Naive thymus-derived CD8-positive, alpha-beta T cell (primary cell): ENCODE results near the gene ADGB. TPM values are rescaled to one million over a fixed set of nuclear protein-coding genes. Genes with fewer than 3 reads are reported as not detected.
"Not testable (repeated sequence)": the region's sequence is repeated elsewhere in the genome, so short reads cannot be mapped to it uniquely, and the experiment has no call there.

Source experiments
- ATAC-seq, 2 donors: fragments of 150-1000 bp; cut with Tn5 transposase in 1 of 2; sonication (Bioruptor Pico), chemical (Tn5 transposase) in 1 of 2; 1 replicate in 1 of 2; 2 replicates in 1 of 2; pipeline ENCODE4 v1.10.0; 2021; ENCODE audit warnings: mild to moderate bottlenecking in 2 of 2, moderate library complexity in 2 of 2
- POLR2A ChIA-PET: fragments of 350-600 bp; sonication (Branson Sonifier 250); formaldehyde crosslinking; loops from one replicate; lab custom pipeline; 2021; ENCODE audit warnings: antibody characterized with exemption; lab: Charles Lee
- DNase-seq, 10 donors: peaks; one replicate each; pipeline versions ENCODE4 v3.0.0 to v3.0.0-alpha.2; 2020 to 2022
- H3K27ac Mint-ChIP-seq, 10 donors: one replicate each; pipeline ENCODE4 v1.8.0; 2020 to 2022; ENCODE audit warnings: mild to moderate bottlenecking in 10 of 10, mixed read lengths in 10 of 10, moderate library complexity in 4 of 10, inconsistent platforms in 1 of 10
- H3K27me3 Mint-ChIP-seq, 5 donors: one replicate each; pipeline ENCODE4 v1.8.0; 2021 to 2022; ENCODE audit warnings: mixed read lengths in 5 of 5
- H3K36me3 Mint-ChIP-seq, 3 donors: one replicate each; pipeline ENCODE4 v1.8.0; 2020 to 2022; ENCODE audit warnings: mixed read lengths in 3 of 3, mild to moderate bottlenecking in 2 of 3, inconsistent platforms in 1 of 3
- H3K4me1 Mint-ChIP-seq, 4 donors: one replicate each; pipeline ENCODE4 v1.8.0; 2021 to 2022; ENCODE audit warnings: mixed read lengths in 4 of 4
- H3K4me3 Mint-ChIP-seq, 10 donors: one replicate each; pipeline ENCODE4 v1.8.0; 2020 to 2022; ENCODE audit warnings: mild to moderate bottlenecking in 10 of 10, mixed read lengths in 10 of 10, moderate library complexity in 6 of 10, inconsistent platforms in 1 of 10
- H3K9me3 Mint-ChIP-seq, 9 donors: one replicate each; pipeline ENCODE4 v1.8.0; 2020 to 2022; ENCODE audit warnings: mixed read lengths in 9 of 9, mild to moderate bottlenecking in 3 of 9, inconsistent platforms in 1 of 9, moderate library complexity in 1 of 9
- polyA plus RNA-seq, 3 donors: library from polyadenylated mRNA; unstranded; fragments of 300-500 nt; fragmentation: Illumina TruSeq; gene quantifications; one replicate each; pipeline ENCODE4 v1.2.3, GENCODE V29; 2021
- total RNA-seq, 8 experiments: library from RNA in 2 of 8; stranded (reverse) in 2 of 8; gene quantifications; one replicate each; pipeline ENCODE4 v1.2.3 and lab custom pipeline; 2021 to 2026

Gene ADGB
- total and polyA plus RNA-seq, 5 experiments from 2014 or later = not detected

DNA sequence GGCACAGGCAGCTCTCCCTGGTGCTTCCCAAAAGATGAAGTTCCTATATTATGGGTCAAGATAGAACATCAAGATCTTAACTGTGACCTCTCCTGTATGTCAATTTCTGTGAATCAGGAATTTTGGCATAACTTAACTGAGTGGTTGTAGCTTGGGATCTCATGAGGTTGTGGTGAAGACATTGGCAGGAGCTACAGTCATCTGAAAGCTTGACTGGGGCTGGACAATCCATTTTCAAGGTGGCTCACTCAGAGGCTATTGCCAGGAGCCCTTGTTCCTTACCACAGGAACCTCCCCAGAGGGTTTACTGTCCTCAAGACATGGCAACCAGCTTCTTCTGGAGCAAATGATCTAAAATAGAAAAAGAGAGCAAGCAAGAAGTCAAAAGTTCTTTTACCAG, 252.2 kb downstream of the ADGB start:
- Mint-ChIP-seq H3K9me3 (peaks cover 0 to under 1% (median 0%) of the 10 kb centered on the region in 9 donors), H3K4me3 (no peak overlapping the region), H3K27ac (no peak overlapping the region), H3K4me1 (no peaks in the 10 kb centered on the region), H3K27me3 (peaks cover 0 to 3% (median 2%) of the 10 kb centered on the region in 5 donors), H3K36me3 (no peaks in the 10 kb centered on the region)
- ATAC-seq = no peak
- DNase-seq = no peak
- POLR2A ChIA-PET = no interaction called here

DNA sequence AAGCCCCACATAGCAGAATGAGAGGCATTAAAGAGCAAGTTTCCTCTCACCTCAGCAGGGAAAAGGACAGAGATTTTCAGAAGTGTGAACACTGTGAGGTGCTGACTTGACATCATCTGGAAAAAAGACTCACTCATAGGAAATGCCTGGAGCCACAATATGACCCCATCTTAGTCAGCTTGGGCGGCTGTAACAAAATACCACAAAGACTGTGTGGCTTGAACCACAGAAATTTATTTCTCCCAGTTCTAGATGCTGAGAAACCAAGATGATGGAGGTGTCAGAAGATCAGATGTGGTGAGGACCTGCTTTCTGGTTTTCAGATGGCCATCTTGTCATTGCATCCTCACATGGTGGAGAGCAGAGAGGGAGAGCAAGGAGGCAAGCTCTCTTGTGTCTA, 253.1 kb downstream of the ADGB start:
- Mint-ChIP-seq H3K36me3 (no peaks in the 10 kb centered on the region), H3K27ac (no peak overlapping the region), H3K4me3 (no peak overlapping the region), H3K27me3 (peaks cover 0 to 3% (median 2%) of the 10 kb centered on the region in 5 donors), H3K4me1 (no peaks in the 10 kb centered on the region), H3K9me3 (no peaks in the 10 kb centered on the region)
- POLR2A ChIA-PET = no interaction called here
- DNase-seq (no peak), ATAC-seq (no peak)

DNA sequence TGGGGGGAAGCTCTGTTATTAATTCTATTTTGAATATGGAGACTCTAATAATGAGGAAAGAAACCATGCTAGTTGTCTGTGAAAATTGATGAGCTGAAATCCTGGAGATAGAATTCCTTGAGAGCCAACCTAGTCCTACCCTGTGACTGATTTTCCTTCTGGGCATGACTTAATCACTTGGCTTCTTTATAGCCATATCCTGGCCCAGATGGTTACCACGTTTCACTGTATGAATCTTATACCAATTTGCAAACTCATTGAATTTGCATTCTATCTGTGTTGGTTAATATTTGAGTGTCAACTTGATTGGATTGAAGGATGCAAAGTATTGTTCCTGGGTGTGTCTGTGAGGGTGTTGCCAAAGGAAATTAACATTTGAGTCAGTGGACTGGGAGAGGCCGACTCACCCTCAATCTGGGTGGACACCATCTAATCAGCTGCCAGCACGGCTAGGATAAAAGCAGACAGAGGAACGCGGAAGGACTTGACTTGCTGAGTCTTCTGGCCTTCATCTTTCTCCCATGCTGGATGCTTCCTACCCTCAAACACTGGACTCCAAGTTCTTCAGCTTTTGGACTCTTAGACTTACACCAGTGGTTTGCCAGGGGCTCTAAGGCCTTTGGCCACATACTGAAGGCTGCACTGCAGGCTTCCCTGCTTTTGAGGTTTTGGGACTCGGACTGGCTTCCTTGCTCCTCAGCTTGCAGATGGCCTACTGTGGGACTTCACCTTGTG, 255.9 kb downstream of the ADGB start:
- H3K9me3 Mint-ChIP-seq, ATAC-seq, H3K27me3 Mint-ChIP-seq, H3K4me3 Mint-ChIP-seq, POLR2A ChIA-PET, H3K4me1 Mint-ChIP-seq, H3K27ac Mint-ChIP-seq, H3K36me3 Mint-ChIP-seq, DNase-seq: not testable (repeated sequence)

DNA sequence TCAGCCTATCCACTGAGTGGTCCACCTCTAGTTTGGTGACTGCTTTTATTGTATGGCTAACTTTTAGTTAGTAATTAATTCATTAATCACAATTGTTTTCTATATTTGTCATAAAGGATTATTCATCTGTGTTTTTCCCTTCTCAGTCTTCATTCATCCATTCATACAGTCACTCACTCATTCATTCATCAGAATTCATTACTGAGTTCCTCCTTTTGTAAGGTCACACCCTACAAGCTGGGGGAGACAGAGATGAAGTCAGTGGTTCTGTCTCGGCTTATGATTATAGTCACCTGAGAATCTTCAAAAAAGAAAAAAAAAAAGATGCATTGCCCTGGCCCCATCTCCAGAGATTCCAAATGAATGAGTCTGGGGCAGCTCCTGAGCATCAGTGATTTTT, 257.1 kb downstream of the ADGB start:
- Mint-ChIP-seq H3K9me3 (peaks cover 0 to 5% (median 0%) of the 10 kb centered on the region in 9 donors), H3K4me3 (no peak overlapping the region), H3K36me3 (no peaks in the 10 kb centered on the region), H3K27me3 (peaks cover 0 to 2% (median 0%) of the 10 kb centered on the region in 5 donors), H3K4me1 (peaks cover 0 to 5% (median 2%) of the 10 kb centered on the region in 4 donors), H3K27ac (peak overlapping the region in 1 of 10 donors; percentile 26)
- DNase-seq (no peak), ATAC-seq (no peak)
- POLR2A ChIA-PET = no interaction called here

DNA sequence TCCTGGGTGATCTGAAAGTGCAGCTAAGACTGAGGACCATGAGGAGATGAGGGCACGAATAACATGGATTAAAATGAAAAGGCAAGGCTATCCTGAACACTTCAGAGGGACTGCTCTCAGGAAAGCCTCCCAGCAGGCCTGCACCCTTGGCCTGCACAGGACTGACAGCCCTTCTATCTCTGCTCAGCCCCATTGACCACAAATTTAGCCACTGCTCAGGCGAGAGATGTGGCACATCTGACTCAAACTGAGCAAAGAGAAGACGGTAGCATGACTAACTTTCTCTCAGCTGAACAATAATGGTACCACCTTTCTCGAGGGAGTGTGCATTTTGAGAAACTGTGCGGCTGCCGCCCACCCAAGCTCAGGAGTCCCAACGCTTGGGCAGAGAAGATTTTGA, 257.5 kb downstream of the ADGB start:
- no peak overlapping the region for H3K27ac Mint-ChIP-seq
- DNase-seq (no peak), ATAC-seq (no peak)
- H3K9me3 Mint-ChIP-seq = peaks cover 0 to 5% (median 0%) of the 10 kb centered on the region in 9 donors
- POLR2A ChIA-PET = no interaction called here
- H3K27me3 Mint-ChIP-seq = peaks cover 0 to 2% (median 0%) of the 10 kb centered on the region in 5 donors
- peaks cover 0 to 5% (median 2%) of the 10 kb centered on the region in 4 donors for H3K4me1 Mint-ChIP-seq
- no peak overlapping the region for H3K4me3 Mint-ChIP-seq
- no peaks in the 10 kb centered on the region for H3K36me3 Mint-ChIP-seq

DNA sequence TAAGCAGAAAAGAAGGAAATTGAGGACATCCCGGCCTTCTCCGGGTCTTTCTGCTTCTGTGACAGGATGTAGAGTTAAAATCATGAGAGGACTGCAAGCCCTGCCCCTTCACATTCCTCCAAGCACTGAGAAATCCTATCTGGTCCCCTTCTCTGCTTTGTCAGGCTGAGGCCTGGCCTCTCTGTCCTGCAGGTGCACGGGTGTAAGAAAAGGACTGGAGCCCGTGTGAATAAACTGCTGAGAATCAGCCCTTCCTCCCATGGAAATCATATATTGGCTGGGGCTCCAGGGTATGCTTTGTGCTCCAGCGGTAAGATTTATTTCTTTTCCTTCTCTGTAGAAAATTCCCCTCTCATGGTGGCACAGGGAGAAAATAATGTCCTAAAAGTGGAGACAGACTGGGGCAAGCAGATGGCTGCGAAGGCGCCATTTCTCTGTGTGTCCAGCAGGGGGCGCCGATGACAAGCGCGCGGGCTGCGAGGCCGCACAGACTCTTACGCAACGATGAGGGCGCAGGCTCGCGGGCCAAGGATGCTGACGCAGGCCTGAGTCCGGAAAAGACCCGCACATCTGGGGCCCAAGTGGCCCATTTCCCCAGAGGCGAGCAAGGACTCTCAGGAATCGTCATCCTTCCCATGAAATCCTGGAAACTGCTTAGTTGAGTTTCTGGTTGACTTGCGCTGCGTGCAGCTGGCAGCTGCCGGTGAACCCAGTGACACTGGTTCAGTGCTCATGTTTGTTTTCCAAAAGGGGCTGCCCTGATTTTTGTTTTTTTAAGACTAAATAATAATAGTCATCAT, 258.6 kb downstream of the ADGB start:
- Mint-ChIP-seq H3K4me1 (peaks cover 0 to 5% (median 2%) of the 10 kb centered on the region in 4 donors), H3K4me3 (peak overlapping the region in 8 of 10 donors; percentile 15 to 70 (median 42)), H3K27me3 (peaks cover 0 to 2% (median 0%) of the 10 kb centered on the region in 5 donors), H3K9me3 (peaks cover 0 to 5% (median 0%) of the 10 kb centered on the region in 9 donors), H3K36me3 (no peaks in the 10 kb centered on the region), H3K27ac (peak overlapping the region in 3 of 10 donors; percentile 11 to 72 (median 53))
- POLR2A ChIA-PET = no interaction called here
- DNase-seq (peak; percentile 26 to 75 (median 70)), ATAC-seq (peak; percentile 89 to 98)

DNA sequence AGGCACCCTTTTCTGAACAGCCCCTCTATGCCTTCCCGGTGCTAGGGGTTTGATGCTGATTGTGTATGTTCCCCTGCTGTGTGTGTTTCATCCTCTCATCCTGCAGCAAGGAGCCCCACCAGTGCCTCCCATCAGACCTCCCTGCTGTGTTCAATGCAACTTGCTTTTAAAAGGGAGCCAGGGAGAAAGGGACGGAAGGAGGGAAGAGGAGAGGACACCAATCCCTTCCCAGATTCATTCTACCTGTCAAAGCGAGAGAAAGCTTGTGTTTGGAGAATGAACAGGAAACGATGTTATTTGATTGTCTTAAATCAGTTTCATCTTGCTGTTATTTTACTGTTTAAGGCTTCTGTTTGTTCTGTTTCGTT, 259.2 kb downstream of the ADGB start:
- peaks cover 0 to 5% (median 0%) of the 10 kb centered on the region in 9 donors for H3K9me3 Mint-ChIP-seq
- ATAC-seq (peak; percentile 32 to 41), DNase-seq (no peak)
- POLR2A ChIA-PET = no interaction called here
- H3K36me3 Mint-ChIP-seq = no peaks in the 10 kb centered on the region
- peaks cover 0 to 5% (median 2%) of the 10 kb centered on the region in 4 donors for H3K4me1 Mint-ChIP-seq
- peak overlapping the region in 9 of 10 donors; percentile 20 to 70 (median 42) for H3K4me3 Mint-ChIP-seq
- peaks cover 0 to 2% (median 0%) of the 10 kb centered on the region in 5 donors for H3K27me3 Mint-ChIP-seq
- peak overlapping the region in 5 of 10 donors; percentile 7 to 72 (median 43) for H3K27ac Mint-ChIP-seq

DNA sequence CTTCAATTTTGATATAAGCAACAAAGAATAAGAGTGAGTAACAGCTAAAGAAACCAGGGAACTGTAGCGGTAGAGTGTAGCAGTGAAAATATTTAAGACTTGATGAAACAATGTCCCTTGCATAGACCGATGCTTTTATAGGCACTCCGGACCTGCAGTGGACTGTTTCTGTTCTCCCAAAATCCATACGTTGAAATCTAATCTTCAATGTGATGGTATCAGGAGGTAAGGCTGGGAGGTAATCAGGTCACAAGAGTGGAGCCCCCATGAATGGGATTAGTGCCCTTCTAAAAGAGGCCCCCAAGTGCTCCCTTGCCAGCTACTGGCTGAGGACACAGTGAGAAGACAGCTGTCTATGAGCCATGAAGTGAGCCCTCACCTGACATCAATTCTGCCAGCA, 260.4 kb downstream of the ADGB start:
- ATAC-seq = no peak
- Mint-ChIP-seq H3K36me3 (no peaks in the 10 kb centered on the region), H3K4me3 (no peak overlapping the region), H3K4me1 (peaks cover 0 to 5% (median 2%) of the 10 kb centered on the region in 4 donors), H3K27me3 (peaks cover 0 to 2% (median 0%) of the 10 kb centered on the region in 5 donors), H3K27ac (no peak overlapping the region), H3K9me3 (peaks cover 0 to 5% (median 0%) of the 10 kb centered on the region in 9 donors)
- POLR2A ChIA-PET = no interaction called here
- no peak for DNase-seq

DNA sequence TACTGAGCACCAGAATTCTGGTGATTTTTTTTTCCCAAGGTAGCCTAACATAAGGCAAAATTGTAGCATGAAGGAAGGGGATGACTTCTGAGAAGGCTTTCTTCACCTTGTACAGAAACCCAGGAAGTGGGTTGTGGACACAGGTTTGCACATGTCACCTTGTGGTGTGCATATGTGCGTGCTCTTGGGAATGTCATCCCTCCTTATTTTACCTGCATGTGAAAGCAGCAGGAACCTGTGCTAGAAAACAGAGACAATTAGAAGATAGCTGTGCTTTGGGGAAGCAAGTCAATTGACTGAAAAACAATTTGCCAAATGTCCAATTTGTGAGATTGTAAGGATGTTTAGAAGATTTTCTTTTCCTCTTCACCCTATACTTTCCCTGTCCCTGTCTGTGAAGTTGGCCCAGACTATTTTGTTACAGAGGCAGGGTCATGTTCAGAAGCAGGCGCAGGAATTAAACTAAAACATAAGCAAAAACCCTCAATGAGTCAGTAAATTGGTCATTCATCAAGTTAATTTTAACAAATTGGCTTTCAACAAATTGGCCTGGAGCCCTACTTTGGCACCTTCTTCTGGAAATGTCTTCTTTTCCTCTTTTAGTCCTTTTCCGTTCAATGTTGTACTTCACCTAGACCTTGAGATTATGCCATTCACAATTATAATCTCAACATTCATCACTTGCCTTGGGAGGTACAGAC, 261.2 kb downstream of the ADGB start:
- peaks cover 0 to 5% (median 0%) of the 10 kb centered on the region in 9 donors for H3K9me3 Mint-ChIP-seq
- H3K27me3 Mint-ChIP-seq = peaks cover 0 to 2% (median 0%) of the 10 kb centered on the region in 5 donors
- H3K36me3 Mint-ChIP-seq = no peaks in the 10 kb centered on the region
- POLR2A ChIA-PET = no interaction called here
- peaks cover 0 to 5% (median 2%) of the 10 kb centered on the region in 4 donors for H3K4me1 Mint-ChIP-seq
- H3K27ac Mint-ChIP-seq = no peak overlapping the region
- H3K4me3 Mint-ChIP-seq = no peak overlapping the region
- DNase-seq (no peak), ATAC-seq (no peak)

DNA sequence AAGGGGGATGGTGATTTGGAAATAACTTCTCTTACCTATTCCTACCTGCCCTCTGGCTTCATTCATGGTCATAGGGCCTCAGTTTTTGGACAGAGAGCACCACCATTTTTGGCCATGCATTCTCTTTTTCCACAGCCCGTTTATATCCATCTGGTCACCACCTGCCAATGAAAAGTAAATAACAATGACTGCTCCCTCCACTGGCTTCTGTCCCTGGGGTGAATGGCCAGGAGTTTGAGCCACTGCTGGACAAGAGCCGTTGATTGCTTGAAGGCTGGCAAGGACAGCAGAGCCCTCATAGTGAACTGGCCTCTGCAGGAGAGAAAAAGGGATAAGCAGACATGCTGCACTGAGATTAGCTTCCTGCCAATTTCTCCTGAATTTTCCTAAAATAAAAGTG, 261.8 kb downstream of the ADGB start:
- no peak overlapping the region for H3K27ac Mint-ChIP-seq
- POLR2A ChIA-PET = no interaction called here
- H3K4me3 Mint-ChIP-seq = no peak overlapping the region
- no peaks in the 10 kb centered on the region for H3K36me3 Mint-ChIP-seq
- DNase-seq (no peak), ATAC-seq (no peak)
- H3K27me3 Mint-ChIP-seq = peaks cover 0 to 2% (median 0%) of the 10 kb centered on the region in 5 donors
- peaks cover 0 to 5% (median 2%) of the 10 kb centered on the region in 4 donors for H3K4me1 Mint-ChIP-seq
- peaks cover 0 to 5% (median 0%) of the 10 kb centered on the region in 9 donors for H3K9me3 Mint-ChIP-seq

DNA sequence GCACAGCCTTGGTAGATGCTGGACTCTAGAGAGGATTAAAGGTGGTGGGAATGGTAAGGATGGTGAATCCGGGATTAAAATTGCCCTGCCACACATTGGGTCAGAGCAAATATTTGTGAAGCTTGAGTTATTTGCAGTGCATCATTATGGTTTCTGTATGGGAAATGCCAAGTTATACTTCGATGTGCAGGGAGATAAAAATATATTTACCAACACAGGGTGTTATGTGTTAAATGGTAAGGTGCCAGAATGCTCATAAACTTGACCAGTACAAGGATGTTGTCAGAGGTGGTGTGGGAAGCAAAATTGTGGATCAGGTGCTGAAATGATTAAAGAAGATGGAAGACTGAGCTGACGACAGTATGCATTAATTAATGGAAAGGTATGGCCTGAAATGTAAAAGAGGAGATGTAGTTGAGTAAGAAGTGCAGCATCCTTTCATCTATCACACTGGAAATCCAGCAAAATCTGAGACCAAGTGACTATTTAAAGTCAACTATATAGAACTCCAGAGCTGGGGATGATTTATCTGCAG, 262.3 kb downstream of the ADGB start:
- Mint-ChIP-seq H3K4me1 (peaks cover 0 to 5% (median 2%) of the 10 kb centered on the region in 4 donors), H3K4me3 (no peak overlapping the region), H3K27me3 (peaks cover 0 to 2% (median 0%) of the 10 kb centered on the region in 5 donors), H3K27ac (no peak overlapping the region), H3K36me3 (no peaks in the 10 kb centered on the region), H3K9me3 (peaks cover 0 to 5% (median 0%) of the 10 kb centered on the region in 9 donors)
- DNase-seq = no peak
- no peak for ATAC-seq
- POLR2A ChIA-PET = no interaction called here

DNA sequence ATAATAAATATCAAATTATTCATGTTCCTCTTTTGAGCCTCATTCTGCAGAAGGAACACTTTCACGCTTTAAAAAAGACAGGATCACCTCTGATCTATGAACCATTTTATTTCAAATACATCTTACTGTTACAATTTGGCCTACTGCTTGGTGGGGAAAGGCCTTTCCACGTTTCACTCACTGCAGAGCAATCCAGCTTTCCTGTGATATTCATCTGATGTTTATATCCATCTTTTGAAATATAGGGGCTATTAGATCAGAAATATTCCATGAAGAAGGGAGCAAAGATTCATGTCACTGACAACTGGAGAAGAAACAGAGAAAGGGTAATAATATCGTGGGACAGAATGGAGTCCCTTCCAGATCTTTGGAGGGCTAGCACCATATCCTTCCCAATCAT, 262.9 kb downstream of the ADGB start:
- no peaks in the 10 kb centered on the region for H3K36me3 Mint-ChIP-seq
- H3K9me3 Mint-ChIP-seq = peaks cover 0 to 5% (median 0%) of the 10 kb centered on the region in 9 donors
- H3K4me3 Mint-ChIP-seq = no peak overlapping the region

More for the DNA sequence above, 262.9 kb downstream of the ADGB start:
- H3K27me3 Mint-ChIP-seq = peaks cover 0 to 2% (median 0%) of the 10 kb centered on the region in 5 donors
- no peak overlapping the region for H3K27ac Mint-ChIP-seq
- no peak for ATAC-seq
- peaks cover 0 to 5% (median 2%) of the 10 kb centered on the region in 4 donors for H3K4me1 Mint-ChIP-seq
- no peak for DNase-seq
- POLR2A ChIA-PET = no interaction called here
